CD4-positive, CD25-positive, alpha-beta regulatory T cell (primary cell): ENCODE data around the gene NUDT9. TPM values are rescaled to one million over a fixed set of nuclear protein-coding genes. Genes with fewer than 3 reads are reported as not detected.
"Not testable (repeated sequence)": the region's sequence is repeated elsewhere in the genome, so short reads cannot be mapped to it uniquely, and the experiment has no call there.

Experiments
- ATAC-seq, 2 donors: fragments of 150-1000 bp; cut with Tn5 transposase; one replicate each; pipeline ENCODE4 v1.10.0; 2021; ENCODE audit warnings: low read depth in 2 of 2, moderate number of reproducible peaks in 2 of 2, moderate library complexity in 1 of 2
- DNase-seq, 3 donors: peaks; one replicate each; pipeline versions ENCODE4 v3.0.0 to v3.0.0-alpha.2; 2012 to 2022; ENCODE audit warnings: mixed read lengths in 1 of 3
- H3K27ac ChIP-seq: one replicate; pipeline ENCODE4 v1.7.0; 2013; ENCODE audit warnings: mild to moderate bottlenecking, low read length; ENCODE audit not compliant: insufficient read depth, poor library complexity, severe bottlenecking
- H3K27me3 ChIP-seq: one replicate; pipeline ENCODE4 v1.7.0; 2013; ENCODE audit warnings: low read length; ENCODE audit not compliant: control insufficient read depth, insufficient read depth
- H3K36me3 ChIP-seq: one replicate; pipeline ENCODE4 v1.7.0; 2013; ENCODE audit warnings: mild to moderate bottlenecking, low read length, moderate library complexity; ENCODE audit not compliant: control insufficient read depth, insufficient read depth
- H3K4me1 ChIP-seq: 2 replicates; pipeline ENCODE4 v1.7.0; 2013; ENCODE audit warnings: mild to moderate bottlenecking, low read length; ENCODE audit not compliant: insufficient read depth, control insufficient read depth, poor library complexity, severe bottlenecking
- H3K4me3 ChIP-seq: one replicate; pipeline ENCODE4 v1.7.0; 2013; ENCODE audit warnings: low read depth, mild to moderate bottlenecking, low read length, moderate library complexity
- H3K9me3 ChIP-seq, 2 experiments: 1 replicate in 1 of 2; 2 replicates in 1 of 2; pipeline ENCODE4 v1.7.0; 2013; ENCODE audit warnings: low read length in 2 of 2, mild to moderate bottlenecking in 1 of 2, moderate library complexity in 1 of 2; ENCODE audit not compliant: control insufficient read depth in 2 of 2
- H3K27ac Mint-ChIP-seq, 3 donors: one replicate each; pipeline ENCODE4 v1.8.0; 2020 to 2022; ENCODE audit warnings: mild to moderate bottlenecking in 3 of 3, mixed read lengths in 3 of 3, moderate library complexity in 2 of 3
- H3K27me3 Mint-ChIP-seq: one replicate; pipeline ENCODE4 v1.8.0; 2022; ENCODE audit warnings: mild to moderate bottlenecking, mixed read lengths
- H3K36me3 Mint-ChIP-seq: one replicate; pipeline ENCODE4 v1.8.0; 2020; ENCODE audit warnings: mixed read lengths
- H3K4me1 Mint-ChIP-seq, 4 donors: one replicate each; pipeline ENCODE4 v1.8.0; 2020 to 2022; ENCODE audit warnings: mixed read lengths in 4 of 4, mild to moderate bottlenecking in 1 of 4
- H3K4me3 Mint-ChIP-seq, 4 donors: one replicate each; pipeline ENCODE4 v1.8.0; 2020 to 2022; ENCODE audit warnings: mild to moderate bottlenecking in 4 of 4, mixed read lengths in 4 of 4, moderate library complexity in 3 of 4
- H3K9me3 Mint-ChIP-seq, 7 donors: one replicate each; pipeline ENCODE4 v1.8.0; 2020 to 2022; ENCODE audit warnings: mixed read lengths in 7 of 7, mild to moderate bottlenecking in 3 of 7, moderate library complexity in 2 of 7
- polyA plus RNA-seq, 4 donors: library from polyadenylated mRNA; unstranded; fragments of 300-500 nt; fragmentation: Illumina TruSeq; gene quantifications; one replicate each; pipeline ENCODE4 v1.2.3, GENCODE V29; 2021
- total RNA-seq: library from RNA; stranded (reverse); gene quantifications from one replicate; pipeline ENCODE4 v1.2.3, GENCODE V29; 2022

NUDT9 gene
- total and polyA plus RNA-seq, 5 donors from 2014 or later = 12.5 to 23.1 (median 19.8) TPM

GRCh38 chr4:87462102-87462501 lies 39.7 kb downstream of the NUDT9 start:
- Mint-ChIP-seq H3K4me3 (no peak overlapping the region), H3K9me3 (peaks cover 0 to 5% (median 0%) of the 10 kb centered on the region in 7 donors), H3K27me3 (no peaks in the 10 kb centered on the region), H3K4me1 (no peaks in the 10 kb centered on the region), H3K27ac (no peak overlapping the region), H3K36me3 (peaks cover 16% of the 10 kb centered on the region)
- H3K4me3 ChIP-seq = no peak overlapping the region
- no peaks in the 10 kb centered on the region for H3K4me1 ChIP-seq
- peaks cover 18% of the 10 kb centered on the region for H3K36me3 ChIP-seq
- DNase-seq = no peak
- no peak overlapping the region for H3K27ac ChIP-seq
- H3K9me3 ChIP-seq = no peaks in the 10 kb centered on the region
- H3K27me3 ChIP-seq = no peaks in the 10 kb centered on the region
- no peak for ATAC-seq

GRCh38 chr4:87465739-87466366 lies 43.5 kb downstream of the NUDT9 start:
- Histone ChIP-seq H3K4me3 (no peak overlapping the region), H3K4me1 (no peaks in the 10 kb centered on the region), H3K27me3 (no peaks in the 10 kb centered on the region), H3K36me3 (no peaks in the 10 kb centered on the region), H3K9me3 (no peaks in the 10 kb centered on the region), H3K27ac (no peak overlapping the region)
- Mint-ChIP-seq H3K27ac (peak overlapping the region in 2 of 3 donors; percentile 20 to 39), H3K27me3 (no peaks in the 10 kb centered on the region), H3K4me3 (no peak overlapping the region), H3K9me3 (no peaks in the 10 kb centered on the region), H3K4me1 (no peaks in the 10 kb centered on the region), H3K36me3 (no peaks in the 10 kb centered on the region)
- ATAC-seq = peak in 1 of 2 donors; percentile 39
- peak in 2 of 3 donors; percentile 44 to 68 for DNase-seq

GRCh38 chr4:87469390-87469789 lies 47.0 kb downstream of the NUDT9 start:
- Mint-ChIP-seq H3K27me3 (no peaks in the 10 kb centered on the region), H3K36me3 (no peaks in the 10 kb centered on the region), H3K9me3 (no peaks in the 10 kb centered on the region), H3K4me1 (no peaks in the 10 kb centered on the region), H3K4me3 (no peak overlapping the region), H3K27ac (peak overlapping the region in 1 of 3 donors; percentile 38)
- H3K9me3 ChIP-seq = no peaks in the 10 kb centered on the region
- H3K27ac ChIP-seq = no peak overlapping the region
- no peaks in the 10 kb centered on the region for H3K4me1 ChIP-seq
- no peaks in the 10 kb centered on the region for H3K36me3 ChIP-seq
- no peaks in the 10 kb centered on the region for H3K27me3 ChIP-seq
- DNase-seq (no peak), ATAC-seq (no peak)
- no peak overlapping the region for H3K4me3 ChIP-seq

GRCh38 chr4:87476934-87477333 lies 54.6 kb downstream of the NUDT9 start:
- Histone ChIP-seq H3K27ac (no peak overlapping the region), H3K36me3 (no peaks in the 10 kb centered on the region), H3K9me3 (no peaks in the 10 kb centered on the region), H3K27me3 (no peaks in the 10 kb centered on the region), H3K4me3 (no peak overlapping the region), H3K4me1 (no peaks in the 10 kb centered on the region)
- ATAC-seq = no peak
- Mint-ChIP-seq H3K4me1 (no peaks in the 10 kb centered on the region), H3K27me3 (no peaks in the 10 kb centered on the region), H3K9me3 (peaks cover 0 to 1% (median 0%) of the 10 kb centered on the region in 7 donors), H3K27ac (no peak overlapping the region), H3K4me3 (no peak overlapping the region), H3K36me3 (peaks cover 5% of the 10 kb centered on the region)
- DNase-seq = no peak

- no peak overlapping the region for H3K27ac Mint-ChIP-seq
- H3K27me3 Mint-ChIP-seq = no peaks in the 10 kb centered on the region
- no peaks in the 10 kb centered on the region for H3K4me1 ChIP-seq
- no peak overlapping the region for H3K27ac ChIP-seq
- no peaks in the 10 kb centered on the region for H3K9me3 ChIP-seq
- no peaks in the 10 kb centered on the region for H3K36me3 ChIP-seq
- H3K36me3 Mint-ChIP-seq = peaks cover 5% of the 10 kb centered on the region
- no peak overlapping the region for H3K4me3 Mint-ChIP-seq
- H3K9me3 Mint-ChIP-seq = peaks cover 0 to 4% (median 0%) of the 10 kb centered on the region in 7 donors
- DNase-seq (no peak), ATAC-seq (no peak)
- no peaks in the 10 kb centered on the region for H3K27me3 ChIP-seq
- H3K4me1 Mint-ChIP-seq = peaks cover 0 to 2% (median 0%) of the 10 kb centered on the region in 4 donors
- no peak overlapping the region for H3K4me3 ChIP-seq
Measured at GRCh38 chr4:87478732-87479250, 56.4 kb downstream of the NUDT9 start.

GRCh38 chr4:87481377-87481776 lies 59.0 kb downstream of the NUDT9 start:
- Mint-ChIP-seq H3K36me3 (no peaks in the 10 kb centered on the region), H3K4me3 (no peak overlapping the region), H3K9me3 (peaks cover 0 to 8% (median 3%) of the 10 kb centered on the region in 7 donors), H3K27ac (no peak overlapping the region), H3K27me3 (peaks cover 8% of the 10 kb centered on the region), H3K4me1 (peaks cover 0 to 2% (median 0%) of the 10 kb centered on the region in 4 donors)
- no peak overlapping the region for H3K27ac ChIP-seq
- no peak for DNase-seq
- no peaks in the 10 kb centered on the region for H3K9me3 ChIP-seq
- no peaks in the 10 kb centered on the region for H3K27me3 ChIP-seq
- no peaks in the 10 kb centered on the region for H3K4me1 ChIP-seq
- H3K4me3 ChIP-seq = no peak overlapping the region
- no peak for ATAC-seq
- no peaks in the 10 kb centered on the region for H3K36me3 ChIP-seq

GRCh38 chr4:87483247-87483646 lies 60.9 kb downstream of the NUDT9 start:
- not testable (repeated sequence) for H3K36me3 Mint-ChIP-seq, H3K36me3 ChIP-seq, H3K4me3 Mint-ChIP-seq, H3K4me1 Mint-ChIP-seq, H3K4me3 ChIP-seq, DNase-seq, H3K9me3 ChIP-seq, H3K27ac ChIP-seq, ATAC-seq, H3K4me1 ChIP-seq, H3K27ac Mint-ChIP-seq, H3K27me3 ChIP-seq, H3K9me3 Mint-ChIP-seq
- peaks cover 14% of the 10 kb centered on the region for H3K27me3 Mint-ChIP-seq

GRCh38 chr4:87488666-87489065 lies 66.3 kb downstream of the NUDT9 start:
- H3K4me1 ChIP-seq, DNase-seq, ATAC-seq, H3K4me3 ChIP-seq, H3K27me3 ChIP-seq, H3K27ac ChIP-seq, H3K27ac Mint-ChIP-seq, H3K36me3 Mint-ChIP-seq, H3K9me3 ChIP-seq, H3K9me3 Mint-ChIP-seq, H3K4me3 Mint-ChIP-seq, H3K36me3 ChIP-seq, H3K4me1 Mint-ChIP-seq: not testable (repeated sequence)
- peaks cover 14% of the 10 kb centered on the region for H3K27me3 Mint-ChIP-seq
